IMR-90 (cell line): ENCODE data around the gene RAB36. TPM values are rescaled to one million over a fixed set of nuclear protein-coding genes. Genes with fewer than 3 reads are reported as not detected.

Experiments used
- ATAC-seq: fragments of 200-7000 bp; cut with Tn5 transposase; 2 replicates; pipeline ENCODE4 v1.9.1; 2020; ENCODE audit warnings: low read depth, mild to moderate bottlenecking, moderate library complexity
- BruUV-seq: library from RNA; stranded (reverse); fragments of 400-500 nt; replicated peaks from 2 replicates; lab custom pipeline; 2021; lab: Mats Ljungman, UMichigan
- CTCF ChIA-PET: fragments of 300-600 bp; formaldehyde crosslinking; extraction: SDS; loops from one replicate; lab custom pipeline; 2021; ENCODE audit warnings: antibody characterized with exemption; lab: Yijun Ruan, JAX
- POLR2A ChIA-PET: fragments of 300-600 bp; sonication (Branson Sonifier 250); formaldehyde crosslinking; loops from one replicate; lab custom pipeline; 2022; ENCODE audit warnings: antibody characterized with exemption; ENCODE audit not compliant: unreplicated experiment; lab: Charles Lee
- DNase-seq: peaks from one replicate; pipeline ENCODE4 v3.0.0; 2013
- H2AFZ ChIP-seq: replicated peaks from 2 replicates; pipeline ENCODE3; 2013; ENCODE audit warnings: low read length, mild to moderate bottlenecking; ENCODE audit not compliant: poor library complexity
- H2AK5ac ChIP-seq: 2 replicates; pipeline ENCODE4 v1.6.1; 2013; ENCODE audit warnings: low read depth, low read length, inconsistent platforms
- H2AK9ac ChIP-seq: replicated peaks from 2 replicates; pipeline ENCODE3; 2013; ENCODE audit warnings: mild to moderate bottlenecking, low read depth, low read length, moderate library complexity; ENCODE audit not compliant: poor library complexity
- H2BK120ac ChIP-seq: 2 replicates; pipeline ENCODE4 v1.6.1; 2013; ENCODE audit warnings: low read depth, low read length, inconsistent platforms
- H2BK15ac ChIP-seq: 3 replicates; pipeline ENCODE4 v1.6.1; 2013; ENCODE audit warnings: low read depth, low read length, inconsistent platforms
- H2BK20ac ChIP-seq: 2 replicates; pipeline ENCODE4 v1.6.1; 2013; ENCODE audit warnings: low read depth, mild to moderate bottlenecking, inconsistent platforms, low read length, moderate library complexity
- H2BK5ac ChIP-seq: 2 replicates; pipeline ENCODE4 v1.6.1; 2013; ENCODE audit warnings: mild to moderate bottlenecking, low read depth, low read length, inconsistent platforms; ENCODE audit not compliant: poor library complexity, severe bottlenecking
- H3K14ac ChIP-seq: replicated peaks from 2 replicates; pipeline ENCODE4 v1.6.1; 2013; ENCODE audit warnings: low read depth, low read length, inconsistent platforms
- H3K18ac ChIP-seq: 2 replicates; pipeline ENCODE4 v1.6.1; 2013; ENCODE audit warnings: low read depth, low read length, control low read depth
- H3K23ac ChIP-seq: 2 replicates; pipeline ENCODE4 v1.6.1; 2013; ENCODE audit warnings: low read depth, low read length, inconsistent platforms
- H3K27ac ChIP-seq: 2 replicates; pipeline ENCODE4 v1.5.1; 2013; ENCODE audit warnings: mild to moderate bottlenecking, control low read depth, low read length; ENCODE audit not compliant: insufficient read depth
- H3K27me3 ChIP-seq: 2 replicates; pipeline ENCODE4 v1.6.1; 2013; ENCODE audit warnings: low read length; ENCODE audit not compliant: control insufficient read depth, insufficient read depth
- H3K36me3 ChIP-seq: 2 replicates; pipeline ENCODE4 v1.6.1; 2013; ENCODE audit warnings: low read length, mixed read lengths; ENCODE audit not compliant: control insufficient read depth, insufficient read depth
- H3K4ac ChIP-seq: 2 replicates; pipeline ENCODE4 v1.6.1; 2013; ENCODE audit warnings: low read depth, low read length, inconsistent platforms
- H3K4me1 ChIP-seq: 2 replicates; pipeline ENCODE4 v1.6.1; 2013; ENCODE audit warnings: low read length, mixed read lengths; ENCODE audit not compliant: control insufficient read depth, insufficient read depth
- H3K4me2 ChIP-seq: 2 replicates; pipeline ENCODE4 v1.6.1; 2013; ENCODE audit warnings: low read depth, mild to moderate bottlenecking, control low read depth, low read length, moderate library complexity
- H3K4me3 ChIP-seq: 2 replicates; pipeline ENCODE4 v1.5.1; 2013; ENCODE audit warnings: low read depth, mild to moderate bottlenecking, control low read depth, low read length, moderate library complexity; ENCODE audit not compliant: insufficient read depth
- H3K56ac ChIP-seq: 2 replicates; pipeline ENCODE4 v1.6.1; 2013; ENCODE audit warnings: low read length, inconsistent platforms; ENCODE audit not compliant: insufficient read depth; ENCODE audit errors: extremely low read depth
- H3K79me1 ChIP-seq, 2 experiments: 2 replicates each; pipeline ENCODE4 v1.6.1; 2013; ENCODE audit warnings: low read length in 2 of 2, inconsistent platforms in 1 of 2, low read depth in 1 of 2
- H3K9ac ChIP-seq: 2 replicates; pipeline ENCODE4 v1.6.1; 2013; ENCODE audit warnings: low read depth, low read length, control low read depth
- H3K9me1 ChIP-seq: 2 replicates; pipeline ENCODE4 v1.6.1; 2013; ENCODE audit warnings: low read length, inconsistent platforms; ENCODE audit not compliant: insufficient read depth
- H3K9me3 ChIP-seq: 2 replicates; pipeline ENCODE4 v1.6.1; 2013; ENCODE audit warnings: low read length; ENCODE audit not compliant: control insufficient read depth, insufficient read depth
- H4K20me1 ChIP-seq: 2 replicates; pipeline ENCODE4 v1.6.1; 2013; ENCODE audit warnings: low read length, inconsistent platforms; ENCODE audit not compliant: insufficient read depth
- H4K5ac ChIP-seq: 2 replicates; pipeline ENCODE4 v1.6.1; 2013; ENCODE audit warnings: mild to moderate bottlenecking, low read depth, low read length, control low read depth
- H4K8ac ChIP-seq, 2 experiments: 2 replicates each; pipeline ENCODE4 v1.6.1; 2013; ENCODE audit warnings: low read depth in 2 of 2, low read length in 2 of 2, control low read depth in 1 of 2, inconsistent platforms in 1 of 2
- H4K91ac ChIP-seq: 2 replicates; pipeline ENCODE4 v1.6.1; 2013; ENCODE audit warnings: low read depth, low read length, inconsistent platforms; ENCODE audit not compliant: insufficient read depth
- BHLHE40 ChIP-seq: fragments of 150-350 bp; IDR thresholded peaks from 2 replicates; pipeline ENCODE4 v1.6.1; 2016; ENCODE audit warnings: mild to moderate bottlenecking, low read depth, low read length
- CEBPB ChIP-seq: IDR thresholded peaks from 2 replicates; pipeline ENCODE4 v1.6.1; 2012; ENCODE audit warnings: low read depth, low read length, improper control_type of control experiment
- CHD1 ChIP-seq: IDR thresholded peaks from 2 replicates; pipeline ENCODE4 v1.6.1; 2012; ENCODE audit warnings: low read depth, low read length, improper control_type of control experiment
- CTCF ChIP-seq: conservative IDR thresholded peaks from 2 replicates; pipeline ENCODE4 v1.5.1; 2012; ENCODE audit warnings: mild to moderate bottlenecking, low read depth, low read length, improper control_type of control experiment
- FOS ChIP-seq: fragments of 150-350 bp; IDR thresholded peaks from 2 replicates; pipeline ENCODE4 v1.6.1; 2016; ENCODE audit warnings: low read depth, low read length
- MAZ ChIP-seq: IDR thresholded peaks from 2 replicates; pipeline ENCODE4 v1.6.1; 2012; ENCODE audit warnings: low read depth, mild to moderate bottlenecking, low read length, improper control_type of control experiment, moderate library complexity, borderline replicate concordance
- MXI1 ChIP-seq: IDR thresholded peaks from 2 replicates; pipeline ENCODE4 v1.6.1; 2012; ENCODE audit warnings: low read depth, mild to moderate bottlenecking, low read length, moderate library complexity, borderline replicate concordance
- NFE2L2 ChIP-seq: fragments of 150-350 bp; IDR thresholded peaks from 2 replicates; pipeline ENCODE4 v1.6.1; 2016; ENCODE audit warnings: low read depth, mild to moderate bottlenecking, low read length
- POLR2A ChIP-seq: IDR thresholded peaks from 2 replicates; pipeline ENCODE4 v1.6.1; 2012; ENCODE audit warnings: mild to moderate bottlenecking, low read depth, low read length
- RAD21 ChIP-seq: IDR thresholded peaks from 2 replicates; pipeline ENCODE4 v1.6.1; 2012; ENCODE audit warnings: low read length, improper control_type of control experiment
- RCOR1 ChIP-seq: IDR thresholded peaks from 2 replicates; pipeline ENCODE4 v1.6.1; 2012; ENCODE audit warnings: mild to moderate bottlenecking, low read length, improper control_type of control experiment; ENCODE audit not compliant: insufficient replicate concordance
- USF2 ChIP-seq: fragments of 150-350 bp; IDR thresholded peaks from 2 replicates; pipeline ENCODE4 v1.6.1; 2017; ENCODE audit warnings: mild to moderate bottlenecking, antibody characterized with exemption, low read length, low read depth
- WGBS, 2 experiments: methylation state at CpG; one replicate each; pipeline versions ENCODE4 v1.1.5 to v1.1.7; 2013; ENCODE audit warnings: missing lambda C conversion rate in 2 of 2; ENCODE audit not compliant: insufficient read length in 1 of 2; ENCODE audit errors: extremely low coverage in 2 of 2; 5-methylcytosine and 5-hydroxymethylcytosine counted together
- dilution Hi-C: fragments of 300-500 bp; cut with HindIII; formaldehyde crosslinking; loops from one replicate; pipeline ENCODE4 v1.14.3; 2018; ENCODE audit warnings: low sequenced_read_pairs; ENCODE audit not compliant: unreplicated experiment
- in situ Hi-C: fragments of 300-500 bp; cut with MboI; formaldehyde crosslinking; loops from 3 replicates; pipeline ENCODE4 v1.14.3; 2019; ENCODE audit warnings: low sequenced_read_pairs, inconsistent platforms, mixed read lengths
- intact Hi-C: fragments of 100-400 bp; cut with micrococcal nuclease; formaldehyde crosslinking; loops from 2 replicates; pipeline ENCODE4 v1.10.0; 2022
- polyA plus RNA-seq, 3 experiments: library from polyadenylated mRNA; depleted of rRNA; stranded (reverse); fragments of >200 nt; gene quantifications; 2 replicates each; pipeline ENCODE4 v1.2.3, GENCODE V29; 2012; ENCODE audit warnings: low replicate concordance in 1 of 3
- total RNA-seq: library from RNA; depleted of rRNA; stranded (reverse); fragments of >200 nt; gene quantifications from 2 replicates; pipeline ENCODE4 v1.2.3, GENCODE V29; 2012
- TF ChIP-seq, protein P1 (sequence below): fragments of 150-350 bp; IDR thresholded peaks from 2 replicates; pipeline ENCODE4 v1.6.1; 2016; ENCODE audit warnings: low read depth, mild to moderate bottlenecking, low read length, moderate library complexity, borderline replicate concordance

Gene RAB36
- total and polyA plus RNA-seq, 2 of the 4 experiments (the other 2 are of a cell fraction) = 3.6 to 4.0 TPM

DNA sequence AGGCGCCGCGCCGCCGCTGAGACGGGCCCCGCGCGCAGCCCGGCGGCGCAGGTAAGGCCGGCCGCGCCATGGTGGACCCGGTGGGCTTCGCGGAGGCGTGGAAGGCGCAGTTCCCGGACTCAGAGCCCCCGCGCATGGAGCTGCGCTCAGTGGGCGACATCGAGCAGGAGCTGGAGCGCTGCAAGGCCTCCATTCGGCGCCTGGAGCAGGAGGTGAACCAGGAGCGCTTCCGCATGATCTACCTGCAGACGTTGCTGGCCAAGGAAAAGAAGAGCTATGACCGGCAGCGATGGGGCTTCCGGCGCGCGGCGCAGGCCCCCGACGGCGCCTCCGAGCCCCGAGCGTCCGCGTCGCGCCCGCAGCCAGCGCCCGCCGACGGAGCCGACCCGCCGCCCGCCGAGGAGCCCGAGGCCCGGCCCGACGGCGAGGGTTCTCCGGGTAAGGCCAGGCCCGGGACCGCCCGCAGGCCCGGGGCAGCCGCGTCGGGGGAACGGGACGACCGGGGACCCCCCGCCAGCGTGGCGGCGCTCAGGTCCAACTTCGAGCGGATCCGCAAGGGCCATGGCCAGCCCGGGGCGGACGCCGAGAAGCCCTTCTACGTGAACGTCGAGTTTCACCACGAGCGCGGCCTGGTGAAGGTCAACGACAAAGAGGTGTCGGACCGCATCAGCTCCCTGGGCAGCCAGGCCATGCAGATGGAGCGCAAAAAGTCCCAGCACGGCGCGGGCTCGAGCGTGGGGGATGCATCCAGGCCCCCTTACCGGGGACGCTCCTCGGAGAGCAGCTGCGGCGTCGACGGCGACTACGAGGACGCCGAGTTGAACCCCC is 35.8 kb downstream of the RAB36 start:
- WGBS, 2 experiments = 15% methylated on average over 60 of the region's 112 CpGs; no CpG with 5 or more reads in 1 of the 2 experiments
- intact Hi-C loops (loop anchor here (5.0 kb wide), 1 partner anchor 36 kb away; no protein-coding TSS in a partner anchor), in situ Hi-C loops (no loop called here), dilution Hi-C loops (no loop called here)
- Histone ChIP-seq H3K4me3 (peak overlapping the region; percentile 98), H2AK9ac (peak overlapping the region; percentile 93), H2BK120ac (no peak overlapping the region), H2BK15ac (no peak overlapping the region), H3K18ac (no peak overlapping the region), H3K9me1 (peaks cover 18% of the 10 kb centered on the region), H3K36me3 (peaks cover 10% of the 10 kb centered on the region; the same call in 1 of the 2 replicates), H3K79me1 (peaks cover 16 to 48% of the 10 kb centered on the region in 2 experiments), H2AK5ac (peak overlapping the region; percentile 67; the same call in 1 of the 2 replicates), H2BK20ac (no peak overlapping the region), H4K8ac (peak overlapping the region in 1 of 2 experiments; percentile 65; a peak in 1 of 4 replicates), H3K27ac (peak overlapping the region; percentile 40; the same call in 1 of the 2 replicates), H3K23ac (no peak overlapping the region; the same call in 1 of the 2 replicates), H3K4me2 (peak overlapping the region; percentile 94), H3K27me3 (no peaks in the 10 kb centered on the region), H3K4me1 (peaks cover 29% of the 10 kb centered on the region), H2BK5ac (peak overlapping the region; percentile 42), H3K9me3 (peaks cover 6% of the 10 kb centered on the region), H3K56ac (no peak overlapping the region), H3K4ac (peak overlapping the region; percentile 58; the same call in 1 of the 2 replicates), H2AFZ (peak overlapping the region; percentile 92), H3K14ac (no peak overlapping the region; the same call in 1 of the 2 replicates), H4K5ac (no peak overlapping the region), H3K9ac (peak overlapping the region; percentile 76), H4K20me1 (peaks cover 40% of the 10 kb centered on the region), H4K91ac (no peak overlapping the region; the same call in none of the 2 replicates)
- no peak for ATAC-seq
- CTCF ChIA-PET = interaction anchor here (0.6 to 4.4 kb wide), 3 partner anchors 101 to 1352 kb away, joined by 3 to 27 read pairs (median 10); no protein-coding TSS in a partner anchor
- POLR2A ChIA-PET = no interaction called here
- TSS peak; percentile 44 for BruUV-seq
- DNase-seq = no peak
- TF ChIP-seq USF2 (no peak), NFE2L2 (no peak), RCOR1 (no peak), POLR2A (no peak), BHLHE40 (no peak), FOS (no peak), RAD21 (no peak), MAZ (no peak), CHD1 (no peak), MXI1 (no peak), CTCF (no peak), CEBPB (no peak)
- TF ChIP-seq, protein P1, sequence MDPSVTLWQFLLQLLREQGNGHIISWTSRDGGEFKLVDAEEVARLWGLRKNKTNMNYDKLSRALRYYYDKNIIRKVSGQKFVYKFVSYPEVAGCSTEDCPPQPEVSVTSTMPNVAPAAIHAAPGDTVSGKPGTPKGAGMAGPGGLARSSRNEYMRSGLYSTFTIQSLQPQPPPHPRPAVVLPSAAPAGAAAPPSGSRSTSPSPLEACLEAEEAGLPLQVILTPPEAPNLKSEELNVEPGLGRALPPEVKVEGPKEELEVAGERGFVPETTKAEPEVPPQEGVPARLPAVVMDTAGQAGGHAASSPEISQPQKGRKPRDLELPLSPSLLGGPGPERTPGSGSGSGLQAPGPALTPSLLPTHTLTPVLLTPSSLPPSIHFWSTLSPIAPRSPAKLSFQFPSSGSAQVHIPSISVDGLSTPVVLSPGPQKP = no peak
